NCI-H1048 (cell line): ENCODE measurements around the gene SH3BGRL.

Source experiments
- DNase-seq: peaks from one replicate; lab custom pipeline; 2025; lab: John Stamatoyannopoulos, UW

The SH3BGRL gene

GRCh38 chrX:81201671-81202455 lies at the start of gene SH3BGRL, which contains the start of gene HMGN5:
TSS of gene SH3BGRL (plus strand) at chrX:81202102. CDS start at chrX:81202201, 99 bp downstream.
TSS of gene HMGN5 (minus strand) at chrX:81201913. CDS start at chrX:81121549, 80,364 bp downstream.
- peak; percentile 36 for DNase-seq

- DNase-seq, result no peak
Observed at GRCh38 chrX:81168391-81168790, 33.5 kb upstream of the SH3BGRL start.

- DNase-seq, result no peak
Observed at GRCh38 chrX:81174286-81174685, 27.6 kb upstream of the SH3BGRL start.

GRCh38 chrX:81195259-81195658 lies 6.6 kb upstream of the SH3BGRL start:
- DNase-seq, result no peak

GRCh38 chrX:81195712-81196111 lies 6.2 kb upstream of the SH3BGRL start:
- DNase-seq, result peak; percentile 40

- no peak for DNase-seq
Observed at GRCh38 chrX:81201071-81201470, 831 bp upstream of the SH3BGRL start.

- DNase-seq, result no peak
Observed at GRCh38 chrX:81202456-81202819, 536 bp downstream of the SH3BGRL start.

GRCh38 chrX:81202943-81203342 lies 1.0 kb downstream of the SH3BGRL start:
- DNase-seq, result no peak

GRCh38 chrX:81205551-81205950 lies 3.6 kb downstream of the SH3BGRL start:
- DNase-seq, result no peak

- DNase-seq, result no peak
Observed at GRCh38 chrX:81206476-81206875, 4.6 kb downstream of the SH3BGRL start.

GRCh38 chrX:81208916-81209315 lies 7.0 kb downstream of the SH3BGRL start:
- DNase-seq, result no peak

- DNase-seq, result no peak
Observed at GRCh38 chrX:81215685-81216084, 13.8 kb downstream of the SH3BGRL start.

GRCh38 chrX:81229229-81229628 lies 27.3 kb downstream of the SH3BGRL start:
- DNase-seq, result no peak

GRCh38 chrX:81229901-81230300 lies 28.0 kb downstream of the SH3BGRL start:
- DNase-seq, result no peak

GRCh38 chrX:81231476-81231875 lies 29.6 kb downstream of the SH3BGRL start:
- no peak for DNase-seq

GRCh38 chrX:81232218-81232617 lies 30.3 kb downstream of the SH3BGRL start:
- DNase-seq, result no peak

- no peak for DNase-seq
Observed at GRCh38 chrX:81237516-81237915, 35.6 kb downstream of the SH3BGRL start.

- DNase-seq, result no peak
Observed at GRCh38 chrX:81238166-81238565, 36.3 kb downstream of the SH3BGRL start.

- no peak for DNase-seq
Observed at GRCh38 chrX:81240701-81241331, 38.9 kb downstream of the SH3BGRL start.

GRCh38 chrX:81241753-81242152 lies 39.9 kb downstream of the SH3BGRL start:
- DNase-seq, result no peak

- no peak for DNase-seq
Observed at GRCh38 chrX:81255876-81256275, 54.0 kb downstream of the SH3BGRL start.

- no peak for DNase-seq
Observed at GRCh38 chrX:81257817-81258216, 55.9 kb downstream of the SH3BGRL start.

- no peak for DNase-seq
Observed at GRCh38 chrX:81259020-81259713, 57.3 kb downstream of the SH3BGRL start.
